Measurements from ENCODE around the gene ZNF785.
"Not testable (repeated sequence)": the region's sequence is repeated elsewhere in the genome, so short reads cannot be mapped to it uniquely, and the experiment has no call there.

Gene ZNF785

DNA sequence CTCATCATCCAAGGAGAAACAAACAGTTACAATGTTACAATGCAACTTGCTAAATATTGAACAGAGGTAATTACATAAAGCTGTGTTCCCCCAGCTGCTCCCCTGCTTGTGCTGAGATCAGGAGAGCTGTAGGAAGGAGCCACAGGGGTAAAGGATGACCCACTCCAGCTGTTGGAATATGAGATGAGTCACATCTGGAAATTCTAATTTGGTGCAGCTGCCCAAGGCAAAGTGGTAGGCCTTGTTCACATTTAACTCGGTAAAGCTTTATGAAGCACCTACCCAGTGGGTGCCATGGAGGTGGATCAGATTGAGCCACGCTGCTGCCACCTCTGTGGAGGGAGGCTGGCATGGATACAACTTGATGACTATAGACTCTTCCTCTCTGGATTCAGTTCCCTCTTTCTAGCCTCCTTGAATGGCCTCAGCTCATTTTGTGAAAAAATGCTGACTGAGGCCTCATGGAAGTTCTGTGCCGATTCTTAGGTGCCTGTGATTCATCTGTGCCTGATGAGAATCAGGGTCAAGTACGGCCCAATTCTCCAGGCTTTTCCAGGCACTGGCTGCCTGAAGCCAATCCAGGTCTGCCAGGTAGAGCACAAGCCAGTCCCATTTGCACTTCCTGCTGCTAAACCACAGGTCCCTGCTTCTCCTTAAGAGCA lies 17.2 kb upstream of the ZNF785 start:
- DNase-seq (ENCODE audit: low read depth in 2 of 2) = no peak

DNA sequence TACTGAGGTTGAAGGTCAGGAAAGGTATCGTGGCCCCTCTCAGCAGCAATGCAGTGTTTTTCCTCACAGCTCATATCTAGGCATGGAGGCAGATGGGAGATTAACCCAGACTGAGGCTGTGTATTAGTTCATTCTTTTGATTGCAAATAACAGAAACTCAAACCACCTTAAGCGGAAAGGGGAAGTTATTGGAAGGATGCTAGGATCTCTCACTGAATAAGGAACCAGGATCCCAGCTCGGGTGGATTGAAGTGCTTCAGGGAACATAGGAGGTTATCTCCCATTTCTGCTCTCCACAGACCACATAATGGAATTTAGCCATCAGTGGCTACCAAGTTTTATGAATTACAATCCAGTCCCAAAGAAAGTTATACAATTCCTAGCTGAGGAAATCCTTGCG lies 16.5 kb upstream of the ZNF785 start:
- no peak for DNase-seq (ENCODE audit: low read depth in 2 of 2)

DNA sequence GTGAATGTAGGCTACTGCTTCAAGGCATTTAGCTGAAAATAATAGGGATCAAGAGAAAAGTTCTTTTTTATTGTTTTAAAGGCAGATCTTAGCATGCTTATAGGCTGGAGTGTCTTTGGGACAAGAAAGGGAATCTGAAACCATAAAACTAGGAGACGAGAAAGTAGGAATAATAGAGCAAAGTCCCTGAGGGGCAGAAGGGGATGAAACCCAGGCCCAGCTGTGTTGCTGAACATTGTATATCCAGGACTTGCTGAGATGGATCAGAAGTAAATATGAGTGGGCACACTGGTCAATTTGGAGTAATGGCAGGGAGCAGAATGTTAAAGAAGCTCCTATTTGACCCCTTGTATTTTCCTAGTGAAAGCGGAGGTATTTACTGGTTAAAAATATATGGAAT lies 15.4 kb upstream of the ZNF785 start:
- DNase-seq (ENCODE audit: low read depth in 2 of 2) = no peak

DNA sequence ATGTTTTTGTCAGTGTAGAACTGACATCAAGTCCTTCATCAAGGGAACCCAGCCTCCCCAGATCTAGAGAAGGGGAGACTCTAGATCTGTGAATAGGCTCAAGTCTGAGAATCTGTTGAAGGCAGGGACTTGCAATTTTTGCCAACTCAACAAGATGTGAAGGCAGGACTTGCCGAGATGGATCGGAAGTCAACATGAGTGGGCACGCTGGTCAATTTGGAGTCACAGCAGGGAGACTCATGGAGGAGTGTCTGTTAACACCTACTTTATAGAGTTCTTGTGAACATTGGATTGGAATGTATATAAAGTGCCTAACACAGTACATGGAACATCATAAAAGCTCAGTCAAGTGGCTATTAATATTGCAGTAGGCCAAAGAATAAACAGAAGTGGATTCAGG lies 14.7 kb upstream of the ZNF785 start:
- DNase-seq (ENCODE audit: low read depth in 2 of 2) = no peak

DNA sequence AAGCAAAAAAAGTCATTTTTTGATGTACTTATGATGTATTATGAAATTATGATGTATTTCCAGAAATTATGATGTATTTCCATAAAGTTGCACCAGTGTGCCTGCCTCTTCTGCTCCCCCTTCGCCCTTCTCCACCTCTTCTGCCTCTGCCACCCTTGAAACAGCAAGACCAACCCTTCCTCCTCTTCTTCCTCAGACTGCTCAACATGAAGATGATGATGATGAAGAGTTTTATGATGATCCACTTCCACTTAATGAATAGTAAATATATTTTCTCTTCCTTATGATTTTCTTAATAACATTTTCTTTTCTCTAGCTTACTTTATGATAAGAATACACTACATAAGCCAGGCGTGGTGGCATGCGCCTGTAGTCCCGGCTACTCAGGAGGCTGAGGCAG lies 7.4 kb upstream of the ZNF785 start:
- DNase-seq (ENCODE audit: low read depth in 2 of 2) = no peak

DNA sequence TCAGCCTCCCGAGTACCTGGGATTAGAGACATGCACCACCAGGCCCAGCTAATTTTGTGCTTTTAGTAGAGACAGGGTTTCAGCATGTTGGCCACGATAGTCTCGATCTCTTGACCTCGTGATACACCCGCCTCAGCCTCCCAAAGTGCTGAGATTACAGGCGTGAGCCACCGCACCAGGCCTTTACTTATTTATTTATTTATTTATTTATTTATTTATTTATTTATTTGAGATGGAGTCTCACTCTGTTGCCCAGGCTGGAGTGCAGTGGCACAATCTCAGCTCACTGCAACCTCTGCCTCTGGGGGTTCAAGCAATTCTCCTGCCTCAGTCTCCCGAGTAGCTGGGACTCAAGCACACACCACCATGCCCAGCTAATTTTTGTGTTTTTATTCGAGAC lies 5.4 kb upstream of the ZNF785 start:
- DNase-seq (ENCODE audit: low read depth in 2 of 2) = not testable (repeated sequence)

DNA sequence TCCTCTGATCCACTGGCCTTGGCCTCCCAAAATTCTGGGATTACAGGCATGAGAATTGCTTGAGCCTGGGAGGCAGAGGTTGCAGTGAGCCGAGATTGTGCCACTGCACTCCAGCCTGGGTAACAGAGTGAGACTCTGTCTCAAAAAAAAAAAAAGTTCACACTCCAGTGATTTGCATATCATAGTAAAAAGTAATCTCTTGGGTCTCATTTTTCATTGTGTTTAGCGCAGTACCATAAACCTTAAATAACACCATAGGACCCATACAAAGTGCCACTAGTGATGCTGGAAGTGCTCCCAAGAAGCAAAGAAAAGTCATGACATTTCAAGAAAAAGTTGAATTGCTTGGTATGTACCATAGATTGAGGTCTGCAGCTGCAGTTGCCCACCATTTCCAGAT lies 4.1 kb upstream of the ZNF785 start:
- not testable (repeated sequence) for DNase-seq (ENCODE audit: low read depth in 2 of 2)

DNA sequence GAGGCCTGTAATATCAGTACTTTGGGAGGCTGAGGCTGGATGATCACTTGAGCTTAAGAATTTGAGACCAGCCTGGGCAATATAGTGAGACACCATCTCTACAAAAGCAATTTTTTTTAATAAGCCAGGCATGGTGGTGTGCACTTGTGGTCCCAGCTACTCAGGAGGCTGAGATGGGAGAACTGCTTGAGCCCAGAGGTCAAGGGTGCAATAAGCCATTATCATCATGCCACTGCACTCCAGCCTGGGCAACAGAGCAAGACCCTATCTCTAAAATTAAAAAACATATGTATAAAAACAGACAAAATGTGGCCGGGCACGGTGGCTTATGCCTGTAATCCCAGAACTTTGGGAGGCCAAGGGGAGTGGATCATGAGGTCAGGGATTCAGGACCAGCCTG lies 3.2 kb upstream of the ZNF785 start:
- DNase-seq (ENCODE audit: low read depth in 2 of 2) = no peak

- peak in 1 of 2 experiments; percentile 6 for DNase-seq (ENCODE audit: low read depth in 2 of 2)
These were observed 486 bp downstream of the ZNF785 start for GRCh38 chr16:30585022-30585399.

DNA sequence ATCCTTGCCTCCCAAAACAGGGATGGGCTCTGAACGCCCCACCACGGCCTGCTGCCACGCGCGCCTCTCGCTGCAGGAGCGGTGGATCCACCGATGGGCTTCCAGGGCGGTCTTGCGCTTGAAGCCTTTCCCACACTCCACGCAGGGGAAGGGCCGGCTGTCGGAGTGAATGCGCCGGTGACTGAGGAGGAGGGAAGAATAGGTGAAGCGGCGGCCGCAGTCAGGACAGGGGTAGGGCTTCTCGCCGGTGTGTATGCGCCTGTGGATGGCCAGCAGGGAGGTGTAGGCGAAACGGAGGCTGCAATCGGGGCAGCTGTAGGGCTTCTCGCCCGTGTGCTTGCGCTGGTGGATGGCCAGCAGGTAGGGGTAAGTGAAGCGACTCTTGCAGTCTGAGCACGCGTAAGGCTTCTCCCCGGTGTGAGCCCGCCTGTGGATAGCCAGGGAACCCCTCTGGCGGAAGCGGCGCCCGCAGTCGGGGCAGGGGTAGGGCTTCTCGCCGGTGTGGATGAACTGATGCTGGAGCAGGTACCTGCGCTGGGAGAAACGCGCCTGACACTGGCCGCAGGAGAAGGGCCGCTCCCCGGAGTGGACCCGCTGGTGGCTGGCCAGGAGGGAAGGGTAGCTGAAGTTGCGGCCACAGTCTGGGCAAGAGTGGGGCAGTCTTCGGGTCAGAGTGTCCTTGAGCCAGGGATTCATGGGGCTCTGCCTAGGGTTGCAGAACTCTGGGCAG lies 2.7 kb downstream of the ZNF785 start:
- no peak for DNase-seq (ENCODE audit: low read depth in 2 of 2)

- DNase-seq (ENCODE audit: low read depth in 2 of 2) = no peak
These were observed 4.0 kb downstream of the ZNF785 start for GRCh38 chr16:30581457-30581856.

DNA sequence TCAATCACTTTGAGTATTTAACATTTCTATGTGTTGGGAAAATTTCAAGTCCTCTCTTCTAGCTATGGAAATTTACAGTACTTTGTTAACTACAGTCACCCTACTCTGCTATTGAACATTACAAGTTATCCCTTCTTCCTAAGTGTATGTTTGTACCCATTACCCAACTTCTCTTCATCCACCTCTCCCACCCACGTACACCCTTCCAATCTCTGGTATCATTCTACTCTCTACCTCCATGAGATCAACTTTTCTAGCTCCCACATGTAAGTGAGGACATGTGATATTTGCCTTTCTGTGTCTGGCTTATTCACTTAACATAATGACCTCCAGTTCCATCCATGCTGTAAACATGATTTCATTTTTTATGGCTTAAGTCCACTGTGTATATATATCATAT lies 10.8 kb downstream of the ZNF785 start:
- no peak for DNase-seq (ENCODE audit: low read depth in 2 of 2)

DNA sequence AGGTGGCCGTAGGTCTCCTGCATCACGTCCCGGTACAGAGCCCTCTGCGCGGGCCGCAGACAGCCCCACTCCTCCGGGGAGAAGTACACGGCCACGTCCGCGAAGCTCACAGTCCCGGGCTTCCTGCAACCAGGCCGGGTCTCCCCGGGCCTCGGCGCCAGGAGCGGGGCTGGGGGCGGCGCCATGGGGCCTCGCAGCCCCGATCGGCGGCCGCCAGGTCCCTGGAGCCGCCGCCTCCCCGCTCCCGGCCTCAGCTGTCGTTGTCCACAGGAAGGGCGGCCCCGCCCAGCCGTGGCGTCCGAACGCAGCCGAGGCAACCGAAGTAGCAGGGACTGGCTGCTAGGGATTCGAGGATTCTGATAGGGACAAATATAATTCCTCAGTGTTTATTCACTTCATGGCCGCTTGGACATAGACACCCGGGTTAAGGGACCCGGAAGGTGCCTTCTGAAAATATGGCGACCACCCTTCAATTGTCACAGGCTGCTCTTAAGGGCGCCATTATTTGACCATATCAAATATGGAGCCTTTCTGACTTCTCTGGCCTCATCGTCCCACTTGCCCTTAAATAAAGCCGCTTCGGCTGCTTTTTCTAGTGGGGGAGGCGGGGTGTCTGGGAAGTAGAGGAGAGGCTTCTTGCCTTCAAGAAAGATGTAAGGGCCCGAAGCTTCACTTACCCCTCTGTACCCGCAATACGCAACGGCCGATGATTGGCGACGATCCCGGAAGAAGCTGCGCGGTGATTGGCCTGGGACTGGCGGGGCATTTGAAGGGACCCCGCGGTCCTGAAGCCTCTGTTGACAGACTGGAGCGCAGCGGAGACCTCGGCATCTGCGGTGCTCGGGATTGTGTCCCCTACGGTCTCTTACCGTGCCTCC lies 13.8 kb downstream of the ZNF785 start, which contains the start of gene ZNF688:
Gene ZNF688 (minus strand): TSS at position 270 of the 878 bp plus-strand sequence. CDS start 85 bp downstream, at position 185.
- peak; percentile 82 to 89 for DNase-seq (ENCODE audit: low read depth in 2 of 2)

DNA sequence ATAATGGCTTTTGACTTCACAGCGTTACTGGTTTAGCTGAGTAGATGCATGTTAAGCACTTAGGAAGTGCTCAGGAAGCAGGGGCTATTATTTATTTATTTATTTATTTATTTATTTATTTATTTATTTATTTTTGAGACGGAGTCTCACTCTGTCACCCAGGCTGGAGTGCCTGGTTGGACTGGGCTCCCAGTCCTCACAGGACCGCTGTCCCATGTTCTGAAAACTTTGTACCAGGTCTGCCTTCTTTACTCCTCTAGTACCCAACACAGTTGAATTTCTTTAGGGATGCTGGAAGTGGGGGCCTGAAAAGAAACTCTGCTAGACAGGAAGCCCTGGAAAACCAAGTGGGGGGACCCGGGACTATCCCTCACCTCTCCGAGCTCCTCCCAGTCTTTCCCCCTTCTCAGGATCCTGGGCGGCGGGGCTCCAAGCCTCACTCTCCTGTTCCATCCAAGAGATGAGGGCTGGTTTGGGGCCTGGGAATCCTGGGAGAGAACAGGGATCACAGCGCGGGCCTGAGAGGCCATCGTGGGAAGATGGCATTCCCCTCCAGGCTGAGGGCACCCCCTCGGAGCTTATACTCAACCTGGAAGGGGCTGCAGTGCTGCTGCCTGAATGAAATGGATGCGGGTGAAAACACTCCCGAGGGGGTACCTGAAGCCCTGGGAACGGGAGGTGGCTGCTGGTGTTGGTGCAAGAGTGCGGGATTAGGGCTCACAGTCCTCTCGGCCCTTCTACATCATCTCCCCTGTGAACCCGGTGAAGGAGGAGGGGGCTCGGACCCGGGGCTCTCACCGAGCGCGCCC lies 14.7 kb downstream of the ZNF785 start:
- no peak for DNase-seq (ENCODE audit: low read depth in 2 of 2)

DNA sequence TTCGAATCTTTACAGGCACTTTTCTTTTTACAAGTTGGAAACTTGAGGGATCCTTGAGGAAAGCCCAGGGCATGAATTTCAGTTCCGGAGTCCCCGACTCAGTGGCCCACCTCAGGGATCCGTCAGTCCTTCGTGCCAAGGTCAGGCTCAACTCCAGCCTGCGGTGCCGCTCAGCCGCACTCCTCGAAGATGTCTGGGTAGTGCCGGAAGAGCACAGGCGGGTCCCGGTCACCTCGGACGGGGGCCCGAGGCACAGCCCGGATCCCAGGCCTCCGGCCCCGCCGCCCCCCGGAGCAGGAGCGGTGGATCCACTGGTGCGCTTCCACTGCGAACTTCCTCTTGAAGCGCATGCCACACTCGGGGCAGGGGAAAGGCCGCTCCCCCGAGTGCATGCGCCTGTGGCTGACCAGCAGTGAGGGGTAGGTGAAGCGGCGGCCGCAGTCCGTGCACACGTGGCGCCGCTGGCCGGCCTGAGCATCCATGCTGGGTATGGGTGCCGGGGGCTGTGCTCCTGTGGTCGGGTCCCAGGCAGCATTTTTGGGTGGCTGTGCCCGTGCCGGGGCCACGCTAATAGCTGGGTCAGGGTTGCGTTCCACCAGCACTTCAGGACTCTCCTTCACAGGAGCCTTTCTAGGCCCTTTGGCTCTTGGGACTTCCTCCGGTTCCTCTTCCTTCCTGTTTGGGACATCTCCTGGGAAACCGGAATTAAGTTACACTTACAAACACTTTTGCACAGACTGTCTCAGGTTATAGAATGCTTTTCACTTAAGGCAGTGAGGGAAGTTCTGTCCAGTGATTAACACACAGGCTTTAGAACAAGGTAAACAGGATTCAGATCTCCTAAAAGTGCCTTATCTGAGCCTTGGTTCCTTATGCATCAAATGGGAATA lies 15.5 kb downstream of the ZNF785 start:
- no peak for DNase-seq (ENCODE audit: low read depth in 2 of 2)

DNA sequence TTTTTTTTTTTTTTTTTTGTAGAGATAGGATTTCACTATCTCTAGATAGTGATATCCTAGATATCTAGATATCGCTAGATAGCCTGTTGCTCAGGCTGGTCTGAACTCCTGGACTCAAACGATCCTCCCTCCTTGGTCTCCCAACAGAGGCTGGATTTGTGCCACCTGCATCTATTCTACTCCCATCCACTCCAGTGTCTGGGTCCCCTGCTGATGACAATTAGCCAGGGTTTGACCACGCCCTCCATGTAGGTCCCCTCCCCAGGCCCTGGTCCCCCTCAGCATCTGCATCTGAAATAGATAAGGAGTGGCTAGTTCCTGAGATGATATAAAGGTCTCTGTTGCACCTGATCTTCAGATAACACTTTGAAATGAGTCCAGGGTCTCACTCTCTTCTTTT lies 16.2 kb downstream of the ZNF785 start:
- no peak for DNase-seq (ENCODE audit: low read depth in 2 of 2)

DNA sequence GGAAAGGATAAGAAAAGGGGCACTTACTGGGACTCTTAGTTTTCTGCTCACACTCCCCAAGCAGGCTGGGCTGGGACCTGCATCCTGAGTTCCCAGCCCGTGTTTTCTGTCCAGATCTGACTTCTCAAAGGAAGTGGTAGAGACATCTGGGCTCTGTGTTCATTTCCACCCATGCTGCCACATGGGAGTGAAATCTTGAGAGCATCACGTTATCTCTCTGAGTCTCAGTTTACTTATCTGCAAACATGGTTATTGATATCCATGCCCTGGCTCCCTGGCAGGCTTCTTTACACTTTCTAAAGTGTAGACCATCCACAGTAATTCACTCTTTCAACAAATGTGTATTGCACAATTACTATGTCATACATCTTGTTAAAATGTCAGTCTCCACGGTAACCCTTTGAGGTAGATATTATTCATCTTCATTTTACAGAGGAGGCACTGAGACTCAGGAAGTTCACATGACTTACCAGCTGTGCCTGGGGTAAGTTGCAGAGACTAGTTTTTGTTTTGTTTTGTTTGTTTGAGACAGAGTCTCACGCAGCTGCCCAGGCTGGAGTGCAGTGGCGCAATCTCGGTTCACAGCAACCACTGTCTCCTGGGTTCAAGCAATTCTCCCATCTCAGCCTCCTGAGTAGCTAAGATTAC lies 17.4 kb downstream of the ZNF785 start:
- no peak for DNase-seq (ENCODE audit: low read depth in 2 of 2)

DNA sequence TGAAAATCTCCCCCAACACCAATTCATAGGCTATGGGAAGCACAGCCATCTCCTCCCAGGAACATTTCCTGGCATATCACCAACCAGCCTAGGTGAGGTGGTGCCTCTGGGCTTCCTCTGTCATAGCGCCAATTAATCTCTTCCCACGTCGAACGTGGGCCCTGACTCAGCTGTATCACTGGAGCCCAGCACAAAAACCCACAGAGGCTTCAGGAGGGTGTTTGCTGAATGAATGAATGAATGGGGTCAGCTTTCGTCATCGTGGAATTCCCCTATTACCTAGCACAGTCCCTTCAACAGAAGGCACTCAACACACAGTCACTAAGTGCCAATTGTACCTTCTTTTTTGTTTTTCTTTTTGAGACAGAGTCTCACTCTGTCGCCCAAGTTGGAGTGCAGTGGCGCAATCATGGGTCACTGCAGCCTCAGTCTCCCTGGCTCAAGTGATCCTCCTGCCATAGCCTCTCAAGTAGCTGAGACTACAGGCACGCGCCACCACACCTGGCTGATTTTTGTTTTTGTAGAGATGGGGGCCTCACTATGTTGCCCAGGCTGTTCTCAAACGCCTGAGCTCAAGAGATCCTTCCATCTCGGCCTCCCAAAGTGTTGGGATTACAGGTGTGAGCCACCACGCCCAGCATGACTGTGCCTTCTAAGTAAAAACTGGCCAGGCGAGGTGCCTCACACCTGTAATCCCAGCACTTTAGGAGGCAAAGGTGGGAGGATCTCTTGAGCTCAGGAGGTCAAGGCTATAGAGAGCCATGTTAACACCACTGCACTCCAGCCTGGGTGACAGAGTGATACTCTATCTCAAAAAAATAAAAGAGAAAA lies 18.1 kb downstream of the ZNF785 start:
- DNase-seq (ENCODE audit: low read depth in 2 of 2) = peak in 1 of 2 experiments; percentile 51

GRCh38 chr16:30566531-30566930 lies 19.0 kb downstream of the ZNF785 start:
- DNase-seq (ENCODE audit: low read depth in 2 of 2) = no peak

Data from stimulated activated CD4-positive, alpha-beta T cell treated with anti-CD3 and anti-CD28 coated beads, Interleukin-12 subunit alpha, Interleukin-12 subunit beta, amount 100 ng/mL, for 24 hours (primary cell).